Measurements from ENCODE around the gene KIF1A.

KIF1A gene

GRCh38 chr2:240750409-240750808 is 69.6 kb downstream of the KIF1A start:
- Histone ChIP-seq H3K4me3 (ENCODE audit: low read depth, low read length) (no peak overlapping the region), H3K27ac (ENCODE audit: low read depth, low read length) (no peak overlapping the region), H2AFZ (ENCODE audit: low read length, unreplicated experiment) (no peak overlapping the region), H3K36me3 (ENCODE audit: insufficient read depth, low read length) (no peaks in the 10 kb centered on the region), H3K4me1 (ENCODE audit: control insufficient read depth, insufficient read depth, low read length, unreplicated experiment) (no peaks in the 10 kb centered on the region), H3K79me2 (ENCODE audit: control insufficient read depth, insufficient read depth, low read length, unreplicated experiment) (no peaks in the 10 kb centered on the region), H3K27me3 (ENCODE audit: insufficient read depth, low read length) (no peaks in the 10 kb centered on the region)

GRCh38 chr2:240749516-240749915 is 70.5 kb downstream of the KIF1A start:
- Histone ChIP-seq H3K4me1 (ENCODE audit: control insufficient read depth, insufficient read depth, low read length, unreplicated experiment) (no peaks in the 10 kb centered on the region), H3K27me3 (ENCODE audit: insufficient read depth, low read length) (no peaks in the 10 kb centered on the region), H3K79me2 (ENCODE audit: control insufficient read depth, insufficient read depth, low read length, unreplicated experiment) (no peaks in the 10 kb centered on the region), H3K27ac (ENCODE audit: low read depth, low read length) (no peak overlapping the region), H2AFZ (ENCODE audit: low read length, unreplicated experiment) (no peak overlapping the region), H3K36me3 (ENCODE audit: insufficient read depth, low read length) (no peaks in the 10 kb centered on the region), H3K4me3 (ENCODE audit: low read depth, low read length) (no peak overlapping the region)

- H3K36me3 ChIP-seq (ENCODE audit: insufficient read depth, low read length), result no peaks in the 10 kb centered on the region
These were observed 72.8 kb downstream of the KIF1A start for GRCh38 chr2:240747256-240747655.

GRCh38 chr2:240746671-240747070 is 73.3 kb downstream of the KIF1A start:
- no peaks in the 10 kb centered on the region for H3K4me1 ChIP-seq (ENCODE audit: control insufficient read depth, insufficient read depth, low read length, unreplicated experiment)
- H3K4me3 ChIP-seq (ENCODE audit: low read depth, low read length), result no peak overlapping the region
- no peak overlapping the region for H3K27ac ChIP-seq (ENCODE audit: low read depth, low read length)
- no peaks in the 10 kb centered on the region for H3K36me3 ChIP-seq (ENCODE audit: insufficient read depth, low read length)
- peaks cover 5% of the 10 kb centered on the region; the same call in 1 of the 2 replicates for H3K27me3 ChIP-seq (ENCODE audit: insufficient read depth, low read length)
- H3K79me2 ChIP-seq (ENCODE audit: control insufficient read depth, insufficient read depth, low read length, unreplicated experiment), result no peaks in the 10 kb centered on the region
- H2AFZ ChIP-seq (ENCODE audit: low read length, unreplicated experiment), result no peak overlapping the region

More at GRCh38 chr2:240747256-240747655, 72.8 kb downstream of the KIF1A start:
- H3K27ac ChIP-seq (ENCODE audit: low read depth, low read length), result no peak overlapping the region
- H3K79me2 ChIP-seq (ENCODE audit: control insufficient read depth, insufficient read depth, low read length, unreplicated experiment), result no peaks in the 10 kb centered on the region
- H2AFZ ChIP-seq (ENCODE audit: low read length, unreplicated experiment), result no peak overlapping the region
- H3K4me1 ChIP-seq (ENCODE audit: control insufficient read depth, insufficient read depth, low read length, unreplicated experiment), result no peaks in the 10 kb centered on the region
- H3K4me3 ChIP-seq (ENCODE audit: low read depth, low read length), result no peak overlapping the region
- no peaks in the 10 kb centered on the region for H3K27me3 ChIP-seq (ENCODE audit: insufficient read depth, low read length)

GRCh38 chr2:240745962-240746361 is 74.1 kb downstream of the KIF1A start:
- Histone ChIP-seq H3K27ac (ENCODE audit: low read depth, low read length) (no peak overlapping the region), H3K4me3 (ENCODE audit: low read depth, low read length) (no peak overlapping the region), H3K4me1 (ENCODE audit: control insufficient read depth, insufficient read depth, low read length, unreplicated experiment) (no peaks in the 10 kb centered on the region), H3K79me2 (ENCODE audit: control insufficient read depth, insufficient read depth, low read length, unreplicated experiment) (no peaks in the 10 kb centered on the region), H2AFZ (ENCODE audit: low read length, unreplicated experiment) (no peak overlapping the region), H3K36me3 (ENCODE audit: insufficient read depth, low read length) (no peaks in the 10 kb centered on the region), H3K27me3 (ENCODE audit: insufficient read depth, low read length) (peaks cover 7% of the 10 kb centered on the region; the same call in 1 of the 2 replicates)

GRCh38 chr2:240745456-240745855 is 74.6 kb downstream of the KIF1A start:
- H3K27me3 ChIP-seq (ENCODE audit: insufficient read depth, low read length), result peaks cover 7% of the 10 kb centered on the region; the same call in 1 of the 2 replicates
- no peak overlapping the region for H3K27ac ChIP-seq (ENCODE audit: low read depth, low read length)
- H3K4me1 ChIP-seq (ENCODE audit: control insufficient read depth, insufficient read depth, low read length, unreplicated experiment), result no peaks in the 10 kb centered on the region
- H3K36me3 ChIP-seq (ENCODE audit: insufficient read depth, low read length), result no peaks in the 10 kb centered on the region
- no peak overlapping the region for H3K4me3 ChIP-seq (ENCODE audit: low read depth, low read length)
- no peak overlapping the region for H2AFZ ChIP-seq (ENCODE audit: low read length, unreplicated experiment)
- H3K79me2 ChIP-seq (ENCODE audit: control insufficient read depth, insufficient read depth, low read length, unreplicated experiment), result no peaks in the 10 kb centered on the region

- Histone ChIP-seq H3K4me1 (ENCODE audit: control insufficient read depth, insufficient read depth, low read length, unreplicated experiment) (no peaks in the 10 kb centered on the region), H2AFZ (ENCODE audit: low read length, unreplicated experiment) (no peak overlapping the region), H3K27ac (ENCODE audit: low read depth, low read length) (no peak overlapping the region), H3K4me3 (ENCODE audit: low read depth, low read length) (no peak overlapping the region), H3K27me3 (ENCODE audit: insufficient read depth, low read length) (peaks cover 24% of the 10 kb centered on the region), H3K79me2 (ENCODE audit: control insufficient read depth, insufficient read depth, low read length, unreplicated experiment) (no peaks in the 10 kb centered on the region), H3K36me3 (ENCODE audit: insufficient read depth, low read length) (no peaks in the 10 kb centered on the region)
These were observed 77.4 kb downstream of the KIF1A start for GRCh38 chr2:240742602-240743095.

- H3K27ac ChIP-seq (ENCODE audit: low read depth, low read length), result no peak overlapping the region
- H3K4me3 ChIP-seq (ENCODE audit: low read depth, low read length), result no peak overlapping the region
- no peaks in the 10 kb centered on the region for H3K79me2 ChIP-seq (ENCODE audit: control insufficient read depth, insufficient read depth, low read length, unreplicated experiment)
- no peaks in the 10 kb centered on the region for H3K36me3 ChIP-seq (ENCODE audit: insufficient read depth, low read length)
- H3K27me3 ChIP-seq (ENCODE audit: insufficient read depth, low read length), result peaks cover 30% of the 10 kb centered on the region
- peaks cover 3% of the 10 kb centered on the region for H3K4me1 ChIP-seq (ENCODE audit: control insufficient read depth, insufficient read depth, low read length, unreplicated experiment)
- no peak overlapping the region for H2AFZ ChIP-seq (ENCODE audit: low read length, unreplicated experiment)
These were observed 78.9 kb downstream of the KIF1A start for GRCh38 chr2:240741091-240741490.

GRCh38 chr2:240739797-240740196 is 80.2 kb downstream of the KIF1A start:
- Histone ChIP-seq H3K27ac (ENCODE audit: low read depth, low read length) (no peak overlapping the region), H2AFZ (ENCODE audit: low read length, unreplicated experiment) (no peak overlapping the region), H3K79me2 (ENCODE audit: control insufficient read depth, insufficient read depth, low read length, unreplicated experiment) (no peaks in the 10 kb centered on the region), H3K4me1 (ENCODE audit: control insufficient read depth, insufficient read depth, low read length, unreplicated experiment) (peaks cover 3% of the 10 kb centered on the region), H3K27me3 (ENCODE audit: insufficient read depth, low read length) (peaks cover 30% of the 10 kb centered on the region), H3K4me3 (ENCODE audit: low read depth, low read length) (no peak overlapping the region), H3K36me3 (ENCODE audit: insufficient read depth, low read length) (no peaks in the 10 kb centered on the region)

- Histone ChIP-seq H3K79me2 (ENCODE audit: control insufficient read depth, insufficient read depth, low read length, unreplicated experiment) (no peaks in the 10 kb centered on the region), H3K27ac (ENCODE audit: low read depth, low read length) (no peak overlapping the region), H3K4me1 (ENCODE audit: control insufficient read depth, insufficient read depth, low read length, unreplicated experiment) (peaks cover 3% of the 10 kb centered on the region), H3K27me3 (ENCODE audit: insufficient read depth, low read length) (peaks cover 30% of the 10 kb centered on the region), H3K36me3 (ENCODE audit: insufficient read depth, low read length) (no peaks in the 10 kb centered on the region), H3K4me3 (ENCODE audit: low read depth, low read length) (no peak overlapping the region), H2AFZ (ENCODE audit: low read length, unreplicated experiment) (no peak overlapping the region)
These were observed 82.1 kb downstream of the KIF1A start for GRCh38 chr2:240737958-240738357.

- H3K36me3 ChIP-seq (ENCODE audit: insufficient read depth, low read length), result no peaks in the 10 kb centered on the region
- H3K27me3 ChIP-seq (ENCODE audit: insufficient read depth, low read length), result peaks cover 30% of the 10 kb centered on the region
- peaks cover 3% of the 10 kb centered on the region for H3K4me1 ChIP-seq (ENCODE audit: control insufficient read depth, insufficient read depth, low read length, unreplicated experiment)
- H3K4me3 ChIP-seq (ENCODE audit: low read depth, low read length), result no peak overlapping the region
- no peak overlapping the region for H3K27ac ChIP-seq (ENCODE audit: low read depth, low read length)
- no peak overlapping the region for H2AFZ ChIP-seq (ENCODE audit: low read length, unreplicated experiment)
- H3K79me2 ChIP-seq (ENCODE audit: control insufficient read depth, insufficient read depth, low read length, unreplicated experiment), result no peaks in the 10 kb centered on the region
These were observed 82.5 kb downstream of the KIF1A start for GRCh38 chr2:240737512-240737911.

Measured in ACC112 (cell line).